Thoracic aorta (tissue), 2 donors: ENCODE measurements around the gene ADGRG3. TPM values are rescaled to one million over a fixed set of nuclear protein-coding genes. Genes with fewer than 3 reads are reported as not detected.

Source experiments
- ATAC-seq: fragments of 150-250 bp; one replicate; pipeline ENCODE4 v1.8.0; 2017; ENCODE audit warnings: low read depth; ENCODE audit not compliant: insufficient number of reproducible peaks, low FRiP score
- DNase-seq: peaks from one replicate; pipeline ENCODE4 v3.0.0-alpha.2; 2020; ENCODE audit warnings: low spot score
- H3K27ac ChIP-seq, 2 donors: fragments of 200-600 bp; sonication (generic); 1 replicate in 1 of 2; 2 replicates in 1 of 2; pipeline ENCODE4 v1.5.1; 2016; ENCODE audit warnings: mild to moderate bottlenecking in 2 of 2, moderate library complexity in 2 of 2
- H3K27me3 ChIP-seq: fragments of 200-600 bp; sonication (generic); replicated peaks from 2 replicates; pipeline ENCODE4 v1.6.0; 2016; ENCODE audit warnings: mild to moderate bottlenecking; ENCODE audit not compliant: insufficient read depth
- H3K36me3 ChIP-seq: fragments of 200-600 bp; sonication (generic); one replicate; pipeline ENCODE4 v1.5.1; 2016
- H3K4me1 ChIP-seq, 2 donors: fragments of 200-600 bp; sonication (generic); 1 replicate in 1 of 2; 2 replicates in 1 of 2; pipeline versions ENCODE4 v1.5.1 to v1.6.0; 2016; ENCODE audit warnings: low read depth in 2 of 2, mild to moderate bottlenecking in 1 of 2; ENCODE audit not compliant: control insufficient read depth in 1 of 2
- H3K4me3 ChIP-seq: fragments of 200-600 bp; sonication (generic); 2 replicates; pipeline ENCODE4 v1.5.1; 2016; ENCODE audit warnings: mild to moderate bottlenecking
- H3K9me3 ChIP-seq: fragments of 200-600 bp; sonication (generic); 2 replicates; pipeline ENCODE4 v1.5.1; 2016
- total RNA-seq, 2 donors: library from RNA; depleted of rRNA; stranded (reverse); fragments of >200 nt; gene quantifications; one replicate each; pipeline versions ENCODE4 v1.1.0 to v1.2.3, GENCODE V29; 2016
- TF ChIP-seq, protein P1 (sequence below): fragments of 200-600 bp; sonication (generic); IDR thresholded peaks from one replicate; pipeline ENCODE4 v1.5.1; 2019; ENCODE audit warnings: antibody characterized with exemption

The ADGRG3 gene
- total RNA-seq, 2 donors from 2014 or later: 0.41 to 5.1 TPM

GRCh38 chr16:57682809-57683635, 14.9 kb downstream of the ADGRG3 start:
- Histone ChIP-seq H3K4me3 (no peak overlapping the region), H3K27ac (no peak overlapping the region), H3K36me3 (no peaks in the 10 kb centered on the region), H3K9me3 (no peaks in the 10 kb centered on the region), H3K4me1 (no peaks in the 10 kb centered on the region), H3K27me3 (no peaks in the 10 kb centered on the region)
- DNase-seq (no peak), ATAC-seq (no peak)
- TF ChIP-seq, protein P1, sequence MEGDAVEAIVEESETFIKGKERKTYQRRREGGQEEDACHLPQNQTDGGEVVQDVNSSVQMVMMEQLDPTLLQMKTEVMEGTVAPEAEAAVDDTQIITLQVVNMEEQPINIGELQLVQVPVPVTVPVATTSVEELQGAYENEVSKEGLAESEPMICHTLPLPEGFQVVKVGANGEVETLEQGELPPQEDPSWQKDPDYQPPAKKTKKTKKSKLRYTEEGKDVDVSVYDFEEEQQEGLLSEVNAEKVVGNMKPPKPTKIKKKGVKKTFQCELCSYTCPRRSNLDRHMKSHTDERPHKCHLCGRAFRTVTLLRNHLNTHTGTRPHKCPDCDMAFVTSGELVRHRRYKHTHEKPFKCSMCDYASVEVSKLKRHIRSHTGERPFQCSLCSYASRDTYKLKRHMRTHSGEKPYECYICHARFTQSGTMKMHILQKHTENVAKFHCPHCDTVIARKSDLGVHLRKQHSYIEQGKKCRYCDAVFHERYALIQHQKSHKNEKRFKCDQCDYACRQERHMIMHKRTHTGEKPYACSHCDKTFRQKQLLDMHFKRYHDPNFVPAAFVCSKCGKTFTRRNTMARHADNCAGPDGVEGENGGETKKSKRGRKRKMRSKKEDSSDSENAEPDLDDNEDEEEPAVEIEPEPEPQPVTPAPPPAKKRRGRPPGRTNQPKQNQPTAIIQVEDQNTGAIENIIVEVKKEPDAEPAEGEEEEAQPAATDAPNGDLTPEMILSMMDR: no peak

GRCh38 chr16:57683636-57684545, 15.8 kb downstream of the ADGRG3 start:
- no peaks in the 10 kb centered on the region for H3K27me3 ChIP-seq
- H3K27ac ChIP-seq: no peak overlapping the region
- H3K36me3 ChIP-seq: no peaks in the 10 kb centered on the region
- no peak for DNase-seq
- ATAC-seq: no peak
- TF ChIP-seq, protein P1: no peak
- no peaks in the 10 kb centered on the region for H3K9me3 ChIP-seq
- H3K4me1 ChIP-seq: no peaks in the 10 kb centered on the region
- H3K4me3 ChIP-seq: no peak overlapping the region

DNA sequence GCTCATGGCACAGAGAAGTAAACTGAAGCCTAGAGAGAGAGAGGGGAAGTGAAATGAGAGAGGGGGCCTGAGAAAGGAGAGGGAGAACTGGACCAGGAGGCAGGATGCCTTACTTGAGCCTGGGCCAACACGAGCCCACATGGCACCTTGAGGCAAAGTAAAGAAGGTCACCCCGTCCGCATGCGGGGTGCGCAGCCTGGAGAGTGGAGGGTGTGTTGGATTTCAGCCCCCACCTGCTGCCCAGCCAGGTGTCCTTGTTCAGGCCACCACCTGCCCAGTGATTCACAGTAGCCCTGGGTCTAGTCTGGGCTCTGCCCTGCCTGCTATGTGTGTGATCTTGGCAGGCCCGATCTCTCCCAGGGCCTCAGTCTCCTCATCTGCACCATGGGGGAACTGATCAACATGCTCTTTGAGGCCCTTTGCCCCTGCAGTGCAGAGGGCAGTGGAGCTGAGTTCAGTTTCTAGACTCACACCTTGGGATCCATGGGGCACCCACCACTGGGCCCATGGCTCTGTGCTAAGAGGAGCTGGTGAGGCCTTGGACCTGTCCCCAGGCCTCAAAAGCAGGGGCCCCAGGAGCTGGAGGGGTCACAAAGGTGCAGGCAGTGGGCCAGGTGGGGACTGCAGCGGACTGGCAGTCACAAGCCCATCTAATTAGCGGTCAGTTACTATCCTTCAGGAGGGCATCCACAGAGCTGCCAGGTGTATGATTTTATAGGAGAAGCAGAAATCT, 16.7 kb downstream of the ADGRG3 start:
- TF ChIP-seq, protein P1: no peak
- no peaks in the 10 kb centered on the region for H3K27me3 ChIP-seq
- no peaks in the 10 kb centered on the region for H3K9me3 ChIP-seq
- no peaks in the 10 kb centered on the region for H3K36me3 ChIP-seq
- no peak overlapping the region for H3K27ac ChIP-seq
- H3K4me3 ChIP-seq: no peak overlapping the region
- H3K4me1 ChIP-seq: no peaks in the 10 kb centered on the region
- no peak for ATAC-seq
- no peak for DNase-seq

DNA sequence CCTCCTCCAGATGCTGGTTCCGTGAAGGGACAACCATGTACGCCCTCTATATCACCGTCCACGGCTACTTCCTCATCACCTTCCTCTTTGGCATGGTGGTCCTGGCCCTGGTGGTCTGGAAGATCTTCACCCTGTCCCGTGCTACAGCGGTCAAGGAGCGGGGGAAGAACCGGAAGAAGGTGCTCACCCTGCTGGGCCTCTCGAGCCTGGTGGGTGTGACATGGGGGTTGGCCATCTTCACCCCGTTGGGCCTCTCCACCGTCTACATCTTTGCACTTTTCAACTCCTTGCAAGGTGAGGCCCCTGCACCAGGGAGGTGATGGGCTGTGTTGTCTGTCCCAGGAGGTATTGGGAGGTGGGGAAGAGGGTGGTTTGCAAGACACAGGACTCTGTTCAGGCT, 17.5 kb downstream of the ADGRG3 start:
- ATAC-seq (no peak), DNase-seq (no peak)
- TF ChIP-seq, protein P1: no peak
- no peaks in the 10 kb centered on the region for H3K36me3 ChIP-seq
- no peaks in the 10 kb centered on the region for H3K4me1 ChIP-seq
- H3K27ac ChIP-seq: no peak overlapping the region
- no peaks in the 10 kb centered on the region for H3K9me3 ChIP-seq
- no peak overlapping the region for H3K4me3 ChIP-seq
- H3K27me3 ChIP-seq: no peaks in the 10 kb centered on the region
